Activated naive CD4-positive, alpha-beta T cell treated with anti-CD3 and anti-CD28 coated beads for 36 hours (primary cell): ENCODE measurements around the gene MYO1C. TPM values are rescaled to one million over a fixed set of nuclear protein-coding genes. Genes with fewer than 3 reads are reported as not detected.

Experiments used
- CTCF ChIA-PET: fragments of 350-600 bp; sonication (Branson Sonifier 250); formaldehyde crosslinking; loops from one replicate; lab custom pipeline; 2021; ENCODE audit warnings: antibody characterized with exemption; lab: Charles Lee
- DNase-seq: peaks from one replicate; pipeline ENCODE4 v3.0.0-alpha.2; 2020
- H3K27ac Mint-ChIP-seq: one replicate; pipeline ENCODE4 v1.8.0; 2021; ENCODE audit warnings: mild to moderate bottlenecking, mixed read lengths
- H3K27me3 Mint-ChIP-seq: one replicate; pipeline ENCODE4 v1.8.0; 2021; ENCODE audit warnings: low read depth, mixed read lengths
- H3K36me3 Mint-ChIP-seq: one replicate; pipeline ENCODE4 v1.8.0; 2021; ENCODE audit warnings: low read depth, mixed read lengths
- H3K4me1 Mint-ChIP-seq: one replicate; pipeline ENCODE4 v1.8.0; 2021; ENCODE audit warnings: low read depth, mixed read lengths
- H3K4me3 Mint-ChIP-seq: one replicate; pipeline ENCODE4 v1.8.0; 2021; ENCODE audit warnings: mild to moderate bottlenecking, moderate library complexity, mixed read lengths
- H3K9me3 Mint-ChIP-seq: one replicate; pipeline ENCODE4 v1.8.0; 2021; ENCODE audit warnings: mixed read lengths
- intact Hi-C: fragments of 100-400 bp; cut with micrococcal nuclease; formaldehyde crosslinking; loops from one replicate; pipeline ENCODE4 v1.15.1; 2023
- total RNA-seq, 2 experiments: library from RNA; stranded (reverse); gene quantifications; one replicate each; pipeline ENCODE4 v1.2.3, GENCODE V29; 2021

The MYO1C gene
- total RNA-seq, 2 experiments from 2014 or later = 14.6 to 14.7 TPM

GRCh38 chr17:1478418-1478817, 14.1 kb downstream of the MYO1C start:
- H3K4me1 Mint-ChIP-seq = peaks cover 6% of the 10 kb centered on the region
- no peak overlapping the region for H3K4me3 Mint-ChIP-seq
- H3K36me3 Mint-ChIP-seq = peaks cover 2% of the 10 kb centered on the region
- no peaks in the 10 kb centered on the region for H3K27me3 Mint-ChIP-seq
- DNase-seq = no peak
- no peak overlapping the region for H3K27ac Mint-ChIP-seq
- intact Hi-C loops = no loop called here
- H3K9me3 Mint-ChIP-seq = no peaks in the 10 kb centered on the region
- CTCF ChIA-PET = no interaction called here

- intact Hi-C loops = no loop called here
- CTCF ChIA-PET = interaction anchor here (1.0 kb wide), 1 partner anchor 110 kb away, joined by 3 read pairs; no protein-coding TSS in a partner anchor
- Mint-ChIP-seq H3K9me3 (no peaks in the 10 kb centered on the region), H3K4me1 (peaks cover 15% of the 10 kb centered on the region), H3K27me3 (no peaks in the 10 kb centered on the region), H3K4me3 (no peak overlapping the region), H3K36me3 (peaks cover 2% of the 10 kb centered on the region), H3K27ac (no peak overlapping the region)
- no peak for DNase-seq
Observed at GRCh38 chr17:1475321-1475854, 17.1 kb downstream of the MYO1C start.

GRCh38 chr17:1474402-1475189, 17.9 kb downstream of the MYO1C start:
- CTCF ChIA-PET = interaction anchor here (0.6 to 1.0 kb wide), 2 partner anchors 109 to 1144 kb away, joined by 3 to 6 read pairs; no protein-coding TSS in a partner anchor
- Mint-ChIP-seq H3K27me3 (no peaks in the 10 kb centered on the region), H3K4me1 (peaks cover 15% of the 10 kb centered on the region), H3K9me3 (no peaks in the 10 kb centered on the region), H3K36me3 (peaks cover 1% of the 10 kb centered on the region), H3K27ac (no peak overlapping the region), H3K4me3 (no peak overlapping the region)
- intact Hi-C loops = no loop called here
- no peak for DNase-seq

- no peak overlapping the region for H3K27ac Mint-ChIP-seq
- H3K27me3 Mint-ChIP-seq = no peaks in the 10 kb centered on the region
- intact Hi-C loops = loop anchor here (1.0 kb wide), 1 partner anchor 109 kb away; no protein-coding TSS in a partner anchor
- H3K9me3 Mint-ChIP-seq = no peaks in the 10 kb centered on the region
- H3K4me1 Mint-ChIP-seq = peaks cover 15% of the 10 kb centered on the region
- peaks cover 6% of the 10 kb centered on the region for H3K36me3 Mint-ChIP-seq
- H3K4me3 Mint-ChIP-seq = no peak overlapping the region
- no peak for DNase-seq
- CTCF ChIA-PET = interaction anchor here (0.5 to 0.6 kb wide), 2 partner anchors 20 to 1143 kb away, joined by 4 to 6 read pairs; no protein-coding TSS in a partner anchor
Observed at GRCh38 chr17:1473841-1474240, 18.6 kb downstream of the MYO1C start.

- Mint-ChIP-seq H3K36me3 (peaks cover 9% of the 10 kb centered on the region), H3K4me1 (peaks cover 15% of the 10 kb centered on the region), H3K27me3 (no peaks in the 10 kb centered on the region), H3K27ac (no peak overlapping the region), H3K4me3 (no peak overlapping the region), H3K9me3 (no peaks in the 10 kb centered on the region)
- CTCF ChIA-PET = interaction anchor here (1.5 kb wide), 1 partner anchor 108 kb away, joined by 4 read pairs; no protein-coding TSS in a partner anchor
- peak; percentile 55 for DNase-seq
- intact Hi-C loops = loop anchor here (1.0 kb wide), 1 partner anchor 108 kb away; no protein-coding TSS in a partner anchor
Observed at GRCh38 chr17:1473170-1473569, 19.3 kb downstream of the MYO1C start.

GRCh38 chr17:1471911-1472821, 20.3 kb downstream of the MYO1C start:
- intact Hi-C loops = no loop called here
- H3K4me1 Mint-ChIP-seq = peaks cover 15% of the 10 kb centered on the region
- no peak overlapping the region for H3K27ac Mint-ChIP-seq
- CTCF ChIA-PET = interaction anchor here (1.5 kb wide), 1 partner anchor 107 kb away, joined by 4 read pairs; no protein-coding TSS in a partner anchor
- H3K27me3 Mint-ChIP-seq = no peaks in the 10 kb centered on the region
- DNase-seq = no peak
- H3K4me3 Mint-ChIP-seq = no peak overlapping the region
- H3K36me3 Mint-ChIP-seq = peaks cover 13% of the 10 kb centered on the region
- H3K9me3 Mint-ChIP-seq = no peaks in the 10 kb centered on the region

GRCh38 chr17:1471490-1471889, 21.0 kb downstream of the MYO1C start:
- H3K36me3 Mint-ChIP-seq = peaks cover 13% of the 10 kb centered on the region
- intact Hi-C loops = no loop called here
- no peak overlapping the region for H3K27ac Mint-ChIP-seq
- H3K27me3 Mint-ChIP-seq = no peaks in the 10 kb centered on the region
- no peak for DNase-seq
- H3K9me3 Mint-ChIP-seq = no peaks in the 10 kb centered on the region
- CTCF ChIA-PET = interaction anchor here (1.5 kb wide), 1 partner anchor 106 kb away, joined by 4 read pairs; no protein-coding TSS in a partner anchor
- peaks cover 15% of the 10 kb centered on the region for H3K4me1 Mint-ChIP-seq
- H3K4me3 Mint-ChIP-seq = no peak overlapping the region

- H3K27me3 Mint-ChIP-seq = no peaks in the 10 kb centered on the region
- peaks cover 13% of the 10 kb centered on the region for H3K36me3 Mint-ChIP-seq
- intact Hi-C loops = no loop called here
- no peak for DNase-seq
- CTCF ChIA-PET = no interaction called here
- peaks cover 15% of the 10 kb centered on the region for H3K4me1 Mint-ChIP-seq
- H3K4me3 Mint-ChIP-seq = no peak overlapping the region
- no peaks in the 10 kb centered on the region for H3K9me3 Mint-ChIP-seq
- no peak overlapping the region for H3K27ac Mint-ChIP-seq
Observed at GRCh38 chr17:1470755-1471462, 21.6 kb downstream of the MYO1C start.

- Mint-ChIP-seq H3K9me3 (no peaks in the 10 kb centered on the region), H3K27ac (no peak overlapping the region)
- intact Hi-C loops = no loop called here
Observed at GRCh38 chr17:1470071-1470754, 22.3 kb downstream of the MYO1C start.

GRCh38 chr17:1469231-1469852, 23.1 kb downstream of the MYO1C start:
- CTCF ChIA-PET = no interaction called here
- Mint-ChIP-seq H3K9me3 (no peaks in the 10 kb centered on the region), H3K36me3 (peaks cover 13% of the 10 kb centered on the region), H3K27ac (no peak overlapping the region), H3K4me1 (peaks cover 15% of the 10 kb centered on the region), H3K27me3 (no peaks in the 10 kb centered on the region), H3K4me3 (no peak overlapping the region)
- intact Hi-C loops = no loop called here
- no peak for DNase-seq

More at GRCh38 chr17:1470071-1470754, 22.3 kb downstream of the MYO1C start:
- Mint-ChIP-seq H3K36me3 (peaks cover 13% of the 10 kb centered on the region), H3K4me3 (no peak overlapping the region), H3K4me1 (peaks cover 15% of the 10 kb centered on the region), H3K27me3 (no peaks in the 10 kb centered on the region)
- CTCF ChIA-PET = no interaction called here
- DNase-seq = no peak
